WTC11 (cell line): ENCODE data around the gene MAN1B1. TPM values are rescaled to one million over a fixed set of nuclear protein-coding genes. Genes with fewer than 3 reads are reported as not detected.
A peak's percentile ranks its signal among the peaks of the same experiment; 100 is the strongest.

Source experiments
- ATAC-seq: fragments of 200-7000 bp; cut with Tn5 transposase; 2 replicates; pipeline ENCODE4 v1.10.0; 2021; ENCODE audit warnings: mild to moderate bottlenecking, moderate library complexity
- CTCF ChIA-PET: fragments of 300-600 bp; sonication (Branson Sonifier 250); formaldehyde crosslinking; loops from one replicate; lab custom pipeline; 2021; ENCODE audit warnings: antibody characterized with exemption; lab: Charles Lee
- POLR2A ChIA-PET: fragments of 350-600 bp; sonication (Branson Sonifier 250); formaldehyde crosslinking; loops from one replicate; lab custom pipeline; 2021; ENCODE audit warnings: antibody characterized with exemption; lab: Charles Lee
- DNase-seq: peaks from one replicate; pipeline ENCODE4 v3.0.0; 2021; ENCODE audit warnings: low spot score
- H3K27ac Mint-ChIP-seq: 2 replicates; pipeline ENCODE4 v1.8.0; 2021; ENCODE audit warnings: mixed read lengths
- H3K27me3 Mint-ChIP-seq: 2 replicates; pipeline ENCODE4 v1.8.0; 2021; ENCODE audit warnings: low read depth, mild to moderate bottlenecking, moderate library complexity, mixed read lengths
- H3K36me3 Mint-ChIP-seq: 2 replicates; pipeline ENCODE4 v1.8.0; 2021; ENCODE audit warnings: mixed read lengths
- H3K4me1 Mint-ChIP-seq: 2 replicates; pipeline ENCODE4 v1.8.0; 2022; ENCODE audit warnings: mixed read lengths
- H3K4me3 Mint-ChIP-seq: 2 replicates; pipeline ENCODE4 v1.8.0; 2021; ENCODE audit warnings: mild to moderate bottlenecking, moderate library complexity, mixed read lengths
- H3K9me3 Mint-ChIP-seq: 2 replicates; pipeline ENCODE4 v1.8.0; 2021; ENCODE audit warnings: mixed read lengths
- AFF4 ChIP-seq: sonication (generic); formaldehyde crosslinking; IDR thresholded peaks from 2 replicates; pipeline ENCODE4 v1.8.1; 2023; ENCODE audit warnings: mild to moderate bottlenecking, missing genetic modification reagents, borderline replicate concordance
- ATF1 ChIP-seq: sonication (generic); formaldehyde crosslinking; IDR thresholded peaks from 2 replicates; pipeline ENCODE4 v1.8.1; 2023; ENCODE audit warnings: mild to moderate bottlenecking, moderate library complexity, missing genetic modification reagents
- ATF2 ChIP-seq: sonication (generic); formaldehyde crosslinking; IDR thresholded peaks from 2 replicates; pipeline ENCODE4 v1.8.1; 2022; ENCODE audit warnings: low read depth, missing genetic modification reagents, borderline replicate concordance
- ERG ChIP-seq: fragments of 250-450 bp; sonication (Bioruptor Pico); IDR thresholded peaks from 2 replicates; pipeline ENCODE4 v1.8.0; 2021; ENCODE audit warnings: mild to moderate bottlenecking
- ETV6 ChIP-seq: sonication (generic); formaldehyde crosslinking; IDR thresholded peaks from 2 replicates; pipeline ENCODE4 v1.8.1; 2022; ENCODE audit warnings: mild to moderate bottlenecking, missing genetic modification reagents
- FOXJ3 ChIP-seq: sonication (generic); formaldehyde crosslinking; IDR thresholded peaks from 2 replicates; pipeline ENCODE4 v1.9.0; 2021; ENCODE audit warnings: missing genetic modification reagents, mild to moderate bottlenecking, borderline replicate concordance
- GABPB1 ChIP-seq: sonication (generic); formaldehyde crosslinking; IDR thresholded peaks from 2 replicates; pipeline ENCODE4 v1.8.1; 2023; ENCODE audit warnings: mild to moderate bottlenecking, missing genetic modification reagents
- GTF2I ChIP-seq: fragments of 250-450 bp; sonication (Bioruptor Pico); conservative IDR thresholded peaks from 2 replicates; pipeline ENCODE4 v1.4.0; 2021; ENCODE audit warnings: mild to moderate bottlenecking
- HMGA2 ChIP-seq: fragments of 250-450 bp; sonication (Bioruptor Pico); IDR thresholded peaks from 2 replicates; pipeline ENCODE4 v1.4.0; 2021; ENCODE audit warnings: mild to moderate bottlenecking, moderate library complexity
- KAT7 ChIP-seq: sonication (generic); formaldehyde crosslinking; IDR thresholded peaks from 2 replicates; pipeline ENCODE4 v1.8.1; 2023; ENCODE audit warnings: missing genetic modification reagents, mild to moderate bottlenecking, borderline replicate concordance
- MAX ChIP-seq: sonication (generic); formaldehyde crosslinking; IDR thresholded peaks from 2 replicates; pipeline ENCODE4 v1.8.0; 2022; ENCODE audit warnings: mild to moderate bottlenecking, missing genetic modification reagents
- NFYB ChIP-seq: sonication (generic); formaldehyde crosslinking; conservative IDR thresholded peaks from 2 replicates; pipeline ENCODE4 v1.8.0; 2022; ENCODE audit warnings: low read depth, missing genetic modification reagents
- NR1H2 ChIP-seq: sonication (generic); formaldehyde crosslinking; IDR thresholded peaks from 2 replicates; pipeline ENCODE4 v1.9.0; 2021; ENCODE audit warnings: mild to moderate bottlenecking, moderate library complexity, missing genetic modification reagents
- RORB ChIP-seq: fragments of 250-450 bp; sonication (Bioruptor Pico); IDR thresholded peaks from 2 replicates; pipeline ENCODE4 v1.9.0; 2021; ENCODE audit warnings: mild to moderate bottlenecking
- TEAD1 ChIP-seq: sonication (generic); formaldehyde crosslinking; IDR thresholded peaks from 2 replicates; pipeline ENCODE4 v1.8.0; 2022; ENCODE audit warnings: mild to moderate bottlenecking, missing genetic modification reagents
- ZBTB21 ChIP-seq: sonication (generic); formaldehyde crosslinking; IDR thresholded peaks from 2 replicates; pipeline ENCODE4 v1.8.1; 2023; ENCODE audit warnings: mild to moderate bottlenecking, missing genetic modification reagents, borderline replicate concordance
- ZNF138 ChIP-seq: sonication (generic); formaldehyde crosslinking; conservative IDR thresholded peaks from 2 replicates; pipeline ENCODE4 v1.8.1; 2022; ENCODE audit warnings: mild to moderate bottlenecking, moderate library complexity, missing genetic modification reagents
- ZNF396 ChIP-seq: fragments of 250-450 bp; sonication (Bioruptor Pico); IDR thresholded peaks from 2 replicates; pipeline ENCODE4 v1.8.0; 2021; ENCODE audit warnings: mild to moderate bottlenecking, moderate library complexity, borderline replicate concordance
- ZNF671 ChIP-seq: fragments of 250-450 bp; sonication (Bioruptor Pico); IDR thresholded peaks from 2 replicates; pipeline ENCODE4 v1.8.0; 2021; ENCODE audit warnings: mild to moderate bottlenecking
- total RNA-seq: library from RNA; stranded (reverse); gene quantifications from 3 replicates; pipeline ENCODE4 v1.2.3, GENCODE V29; 2021
- TF ChIP-seq, protein P1 (sequence below): sonication (generic); formaldehyde crosslinking; IDR thresholded peaks from 2 replicates; pipeline ENCODE4 v1.8.0; 2023; ENCODE audit warnings: missing genetic modification reagents
- TF ChIP-seq, protein P2 (sequence below): fragments of 250-450 bp; sonication (Bioruptor Pico); IDR thresholded peaks from 2 replicates; pipeline ENCODE4 v2.1.2; 2022; ENCODE audit warnings: mild to moderate bottlenecking, moderate library complexity
- TF ChIP-seq, protein P3 (sequence below): sonication (generic); formaldehyde crosslinking; IDR thresholded peaks from 2 replicates; pipeline ENCODE4 v1.8.0; 2022; ENCODE audit warnings: mild to moderate bottlenecking, missing genetic modification reagents
- TF ChIP-seq, protein P4 (sequence below): sonication (generic); formaldehyde crosslinking; IDR thresholded peaks from 2 replicates; pipeline ENCODE4 v1.8.1; 2022; ENCODE audit warnings: mild to moderate bottlenecking, moderate library complexity, missing genetic modification reagents

The MAN1B1 gene
- total RNA-seq, 1 experiment from 2014 or later: 57.1 TPM

GRCh38 chr9:137069508-137070091, 17.2 kb upstream of the MAN1B1 start (continued):
- TF ChIP-seq AFF4 (CRISPR knock-in tag) (no peak), ZNF396 (CRISPR knock-in tag) (no peak), ZNF671 (no peak), KAT7 (CRISPR knock-in tag) (no peak), RORB (CRISPR knock-in tag) (no peak), NR1H2 (CRISPR knock-in tag) (no peak), ATF1 (CRISPR knock-in tag) (no peak), ZNF138 (CRISPR knock-in tag) (no peak), ETV6 (CRISPR knock-in tag) (no peak)
- TF ChIP-seq, protein P1, sequence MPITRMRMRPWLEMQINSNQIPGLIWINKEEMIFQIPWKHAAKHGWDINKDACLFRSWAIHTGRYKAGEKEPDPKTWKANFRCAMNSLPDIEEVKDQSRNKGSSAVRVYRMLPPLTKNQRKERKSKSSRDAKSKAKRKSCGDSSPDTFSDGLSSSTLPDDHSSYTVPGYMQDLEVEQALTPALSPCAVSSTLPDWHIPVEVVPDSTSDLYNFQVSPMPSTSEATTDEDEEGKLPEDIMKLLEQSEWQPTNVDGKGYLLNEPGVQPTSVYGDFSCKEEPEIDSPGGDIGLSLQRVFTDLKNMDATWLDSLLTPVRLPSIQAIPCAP (CRISPR knock-in tag): no peak

DNA sequence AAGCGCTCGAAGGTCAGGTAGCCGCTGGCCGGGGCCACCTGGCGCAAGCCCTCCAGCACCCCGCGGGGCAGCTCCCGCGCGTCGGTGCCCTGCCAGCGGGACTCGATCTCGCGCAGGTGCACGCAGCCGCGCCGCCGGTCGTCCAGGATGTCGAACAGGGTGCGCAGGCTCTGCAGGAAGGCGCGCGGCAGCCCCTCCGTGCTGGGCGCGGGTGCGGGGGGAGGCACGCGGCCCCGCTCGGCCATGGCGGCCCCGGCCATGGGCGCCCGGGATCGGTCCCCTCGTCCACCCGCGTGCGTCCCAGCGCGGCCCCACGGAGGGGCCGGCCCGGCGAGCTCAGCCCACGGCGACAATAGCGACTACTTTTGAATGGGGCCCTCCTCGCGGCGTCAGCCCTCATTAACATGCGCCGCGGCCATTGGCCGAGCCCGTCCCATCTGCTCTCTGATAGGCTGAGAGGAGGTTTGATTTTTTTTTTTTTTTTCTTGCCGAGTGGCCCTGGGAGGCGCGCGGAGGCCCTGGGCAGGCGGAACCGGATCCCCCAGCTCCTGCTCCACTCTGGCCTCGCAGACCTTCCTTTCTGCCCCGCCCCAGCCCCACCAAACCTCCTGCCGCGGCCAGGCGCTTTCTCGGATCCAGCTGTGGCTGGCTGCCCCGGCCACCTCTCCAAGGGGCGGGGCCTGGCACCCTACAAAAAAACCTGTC, 16.4 kb upstream of the MAN1B1 start, which contains the start of gene SAPCD2:
Gene SAPCD2 (minus strand): TSS at position 357 of the 705 bp plus-strand sequence. CDS start 97 bp downstream, at position 260.
- ChIA-PET CTCF (interaction anchor here (0.7 to 10.4 kb wide), 34 partner anchors 7 to 532 kb away, joined by 3 to 240 read pairs (median 5); partner anchors contain the start of genes ABCA2, ENTPD2, EXD3 and LCN8), POLR2A (interaction anchor here (0.6 to 2.9 kb wide), 7 partner anchors 15 to 170 kb away, joined by 3 to 21 read pairs (median 5); partner anchors contain the start of genes MAN1B1 and TPRN)
- Mint-ChIP-seq H3K36me3 (peaks cover 3% of the 10 kb centered on the region), H3K27ac (peak within 1 kb of the TSS; percentile 95), H3K9me3 (no peaks in the 10 kb centered on the region), H3K4me3 (peak within 1 kb of the TSS; percentile 71), H3K4me1 (peaks cover 34% of the 10 kb centered on the region), H3K27me3 (no peaks in the 10 kb centered on the region)
- ATAC-seq (peak; percentile 84), DNase-seq (peak; percentile 88)
- TF ChIP-seq, protein P2, sequence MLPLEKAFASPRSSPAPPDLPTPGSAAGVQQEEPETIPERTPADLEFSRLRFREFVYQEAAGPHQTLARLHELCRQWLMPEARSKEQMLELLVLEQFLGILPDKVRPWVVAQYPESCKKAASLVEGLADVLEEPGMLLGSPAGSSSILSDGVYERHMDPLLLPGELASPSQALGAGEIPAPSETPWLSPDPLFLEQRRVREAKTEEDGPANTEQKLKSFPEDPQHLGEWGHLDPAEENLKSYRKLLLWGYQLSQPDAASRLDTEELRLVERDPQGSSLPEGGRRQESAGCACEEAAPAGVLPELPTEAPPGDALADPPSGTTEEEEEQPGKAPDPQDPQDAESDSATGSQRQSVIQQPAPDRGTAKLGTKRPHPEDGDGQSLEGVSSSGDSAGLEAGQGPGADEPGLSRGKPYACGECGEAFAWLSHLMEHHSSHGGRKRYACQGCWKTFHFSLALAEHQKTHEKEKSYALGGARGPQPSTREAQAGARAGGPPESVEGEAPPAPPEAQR (CRISPR knock-in tag): no peak
- no peak for TF ChIP-seq ATF2 (CRISPR knock-in tag)
- no peak for TF ChIP-seq FOXJ3 (CRISPR knock-in tag)
- no peak for TF ChIP-seq GABPB1 (CRISPR knock-in tag)
- TF ChIP-seq MAX: 0 out of 2 replicates have a peak, but pooled peaks have one; percentile 29
- no peak for TF ChIP-seq HMGA2
- TF ChIP-seq ZBTB21 (CRISPR knock-in tag): no peak
- TF ChIP-seq, protein P3, sequence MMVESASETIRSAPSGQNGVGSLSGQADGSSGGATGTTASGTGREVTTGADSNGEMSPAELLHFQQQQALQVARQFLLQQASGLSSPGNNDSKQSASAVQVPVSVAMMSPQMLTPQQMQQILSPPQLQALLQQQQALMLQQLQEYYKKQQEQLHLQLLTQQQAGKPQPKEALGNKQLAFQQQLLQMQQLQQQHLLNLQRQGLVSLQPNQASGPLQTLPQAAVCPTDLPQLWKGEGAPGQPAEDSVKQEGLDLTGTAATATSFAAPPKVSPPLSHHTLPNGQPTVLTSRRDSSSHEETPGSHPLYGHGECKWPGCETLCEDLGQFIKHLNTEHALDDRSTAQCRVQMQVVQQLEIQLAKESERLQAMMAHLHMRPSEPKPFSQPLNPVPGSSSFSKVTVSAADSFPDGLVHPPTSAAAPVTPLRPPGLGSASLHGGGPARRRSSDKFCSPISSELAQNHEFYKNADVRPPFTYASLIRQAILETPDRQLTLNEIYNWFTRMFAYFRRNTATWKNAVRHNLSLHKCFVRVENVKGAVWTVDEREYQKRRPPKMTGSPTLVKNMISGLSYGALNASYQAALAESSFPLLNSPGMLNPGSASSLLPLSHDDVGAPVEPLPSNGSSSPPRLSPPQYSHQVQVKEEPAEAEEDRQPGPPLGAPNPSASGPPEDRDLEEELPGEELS (CRISPR knock-in tag): 0 out of 2 replicates have a peak, but pooled peaks have one; percentile 12
- no peak for TF ChIP-seq ZNF138 (CRISPR knock-in tag)
- TF ChIP-seq TEAD1 (CRISPR knock-in tag): no peak
- TF ChIP-seq ERG (CRISPR knock-in tag): no peak
- TF ChIP-seq GTF2I (CRISPR knock-in tag): no peak
- TF ChIP-seq NFYB (CRISPR knock-in tag): 0 out of 2 replicates have a peak, but pooled peaks have one; percentile 24
- TF ChIP-seq, protein P4, sequence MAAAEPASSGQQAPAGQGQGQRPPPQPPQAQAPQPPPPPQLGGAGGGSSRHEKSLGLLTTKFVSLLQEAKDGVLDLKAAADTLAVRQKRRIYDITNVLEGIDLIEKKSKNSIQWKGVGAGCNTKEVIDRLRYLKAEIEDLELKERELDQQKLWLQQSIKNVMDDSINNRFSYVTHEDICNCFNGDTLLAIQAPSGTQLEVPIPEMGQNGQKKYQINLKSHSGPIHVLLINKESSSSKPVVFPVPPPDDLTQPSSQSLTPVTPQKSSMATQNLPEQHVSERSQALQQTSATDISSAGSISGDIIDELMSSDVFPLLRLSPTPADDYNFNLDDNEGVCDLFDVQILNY (CRISPR knock-in tag): 0 out of 2 replicates have a peak, but pooled peaks have one; percentile 24
